ENCODE data around the gene RIMS4.

The RIMS4 gene

GRCh38 chr20:44728801-44729443 lies 81.4 kb downstream of the RIMS4 start:
- H3K4me1 ChIP-seq (ENCODE audit: control insufficient read depth, insufficient read depth, low read length, poor library complexity, severe bottlenecking), result peaks cover 7% of the 10 kb centered on the region
- no peaks in the 10 kb centered on the region for H3K36me3 ChIP-seq (ENCODE audit: control insufficient read depth, insufficient read depth, low read length)
- WGBS, 2 experiments (ENCODE audit: insufficient coverage in 2 of 2), result 27 to 37% methylated on average over 8 to 9 of the region's 9 CpGs
- no peak overlapping the region for H3K27ac ChIP-seq (ENCODE audit: low read depth, low read length, severe bottlenecking)
- H3K4me3 ChIP-seq (ENCODE audit: extremely low read depth, insufficient read depth, low read length, poor library complexity, severe bottlenecking), result no peak overlapping the region
- H3K9me3 ChIP-seq (ENCODE audit: control insufficient read depth, low read length), result no peaks in the 10 kb centered on the region

GRCh38 chr20:44727651-44728050 lies 82.7 kb downstream of the RIMS4 start:
- 82% methylated on average over 2 of the region's 2 CpGs; no CpG with 5 or more reads in 1 of the 2 experiments for WGBS, 2 experiments (ENCODE audit: insufficient coverage in 2 of 2)
- no peak overlapping the region for H3K4me3 ChIP-seq (ENCODE audit: extremely low read depth, insufficient read depth, low read length, poor library complexity, severe bottlenecking)
- peaks cover 2% of the 10 kb centered on the region for H3K4me1 ChIP-seq (ENCODE audit: control insufficient read depth, insufficient read depth, low read length, poor library complexity, severe bottlenecking)
- no peaks in the 10 kb centered on the region for H3K36me3 ChIP-seq (ENCODE audit: control insufficient read depth, insufficient read depth, low read length)
- no peaks in the 10 kb centered on the region for H3K9me3 ChIP-seq (ENCODE audit: control insufficient read depth, low read length)
- H3K27ac ChIP-seq (ENCODE audit: low read depth, low read length, severe bottlenecking), result no peak overlapping the region

DNA sequence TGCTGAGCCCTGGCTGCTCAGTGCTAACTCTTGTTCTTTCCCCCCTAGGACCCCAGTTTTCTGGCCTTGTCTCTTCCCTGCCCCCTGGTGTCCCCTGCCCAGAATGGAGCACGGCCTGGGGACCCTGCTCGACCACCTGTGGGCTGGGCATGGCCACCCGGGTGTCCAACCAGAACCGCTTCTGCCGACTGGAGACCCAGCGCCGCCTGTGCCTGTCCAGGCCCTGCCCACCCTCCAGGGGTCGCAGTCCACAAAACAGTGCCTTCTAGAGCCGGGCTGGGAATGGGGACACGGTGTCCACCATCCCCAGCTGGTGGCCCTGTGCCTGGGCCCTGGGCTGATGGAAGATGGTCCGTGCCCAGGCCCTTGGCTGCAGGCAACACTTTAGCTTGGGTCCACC lies 83.3 kb downstream of the RIMS4 start:
- WGBS, 2 experiments (ENCODE audit: insufficient coverage in 2 of 2), result 92% methylated on average over 11 of the region's 11 CpGs
- H3K4me3 ChIP-seq (ENCODE audit: extremely low read depth, insufficient read depth, low read length, poor library complexity, severe bottlenecking), result no peak overlapping the region
- H3K36me3 ChIP-seq (ENCODE audit: control insufficient read depth, insufficient read depth, low read length), result no peaks in the 10 kb centered on the region
- H3K9me3 ChIP-seq (ENCODE audit: control insufficient read depth, low read length), result no peaks in the 10 kb centered on the region
- no peak overlapping the region for H3K27ac ChIP-seq (ENCODE audit: low read depth, low read length, severe bottlenecking)
- peaks cover 2% of the 10 kb centered on the region for H3K4me1 ChIP-seq (ENCODE audit: control insufficient read depth, insufficient read depth, low read length, poor library complexity, severe bottlenecking)

- no peak overlapping the region for H3K4me3 ChIP-seq (ENCODE audit: extremely low read depth, insufficient read depth, low read length, poor library complexity, severe bottlenecking)
- H3K36me3 ChIP-seq (ENCODE audit: control insufficient read depth, insufficient read depth, low read length), result no peaks in the 10 kb centered on the region
- no peaks in the 10 kb centered on the region for H3K9me3 ChIP-seq (ENCODE audit: control insufficient read depth, low read length)
- 67 to 83% methylated on average over 1 to 4 of the region's 5 CpGs for WGBS, 2 experiments (ENCODE audit: insufficient coverage in 2 of 2)
- peaks cover 2% of the 10 kb centered on the region for H3K4me1 ChIP-seq (ENCODE audit: control insufficient read depth, insufficient read depth, low read length, poor library complexity, severe bottlenecking)
- no peak overlapping the region for H3K27ac ChIP-seq (ENCODE audit: low read depth, low read length, severe bottlenecking)
These were observed 84.5 kb downstream of the RIMS4 start for GRCh38 chr20:44725837-44726236.

DNA sequence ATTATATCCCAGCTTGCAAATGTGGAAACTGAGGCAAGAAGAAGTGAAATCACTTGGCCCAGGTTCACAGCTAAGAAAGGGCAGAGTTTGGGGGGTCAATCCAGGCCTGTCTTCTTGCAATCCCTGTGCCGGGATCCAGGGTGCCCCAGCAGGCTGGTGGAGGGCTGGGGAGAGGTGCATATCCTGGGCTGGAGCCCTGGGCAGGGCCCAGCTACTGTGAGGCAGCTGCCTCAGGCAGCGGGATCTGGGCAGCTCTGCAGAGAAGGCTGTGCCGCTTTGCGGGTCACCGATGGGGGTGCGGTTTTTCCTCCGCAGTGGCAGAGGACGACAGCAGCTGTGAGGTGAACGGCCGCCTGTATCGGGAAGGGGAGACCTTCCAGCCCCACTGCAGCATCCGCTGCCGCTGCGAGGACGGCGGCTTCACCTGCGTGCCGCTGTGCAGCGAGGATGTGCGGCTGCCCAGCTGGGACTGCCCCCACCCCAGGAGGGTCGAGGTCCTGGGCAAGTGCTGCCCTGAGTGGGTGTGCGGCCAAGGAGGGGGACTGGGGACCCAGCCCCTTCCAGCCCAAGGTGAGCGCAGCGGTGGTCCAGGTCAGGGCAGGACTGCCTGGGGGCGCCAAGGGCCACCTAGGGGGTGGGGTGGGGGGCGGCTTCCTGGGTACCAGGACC lies 85.8 kb downstream of the RIMS4 start:
- 90 to 93% methylated on average over 20 to 22 of the region's 26 CpGs for WGBS, 2 experiments (ENCODE audit: insufficient coverage in 2 of 2)
- Histone ChIP-seq H3K36me3 (ENCODE audit: control insufficient read depth, insufficient read depth, low read length) (no peaks in the 10 kb centered on the region), H3K4me3 (ENCODE audit: extremely low read depth, insufficient read depth, low read length, poor library complexity, severe bottlenecking) (no peak overlapping the region), H3K4me1 (ENCODE audit: control insufficient read depth, insufficient read depth, low read length, poor library complexity, severe bottlenecking) (peaks cover 2% of the 10 kb centered on the region), H3K27ac (ENCODE audit: low read depth, low read length, severe bottlenecking) (no peak overlapping the region), H3K9me3 (ENCODE audit: control insufficient read depth, low read length) (no peaks in the 10 kb centered on the region)

GRCh38 chr20:44723798-44724362 lies 86.5 kb downstream of the RIMS4 start:
- 98 to 99% methylated on average over 6 of the region's 9 CpGs for WGBS, 2 experiments (ENCODE audit: insufficient coverage in 2 of 2)
- H3K27ac ChIP-seq (ENCODE audit: low read depth, low read length, severe bottlenecking), result no peak overlapping the region

DNA sequence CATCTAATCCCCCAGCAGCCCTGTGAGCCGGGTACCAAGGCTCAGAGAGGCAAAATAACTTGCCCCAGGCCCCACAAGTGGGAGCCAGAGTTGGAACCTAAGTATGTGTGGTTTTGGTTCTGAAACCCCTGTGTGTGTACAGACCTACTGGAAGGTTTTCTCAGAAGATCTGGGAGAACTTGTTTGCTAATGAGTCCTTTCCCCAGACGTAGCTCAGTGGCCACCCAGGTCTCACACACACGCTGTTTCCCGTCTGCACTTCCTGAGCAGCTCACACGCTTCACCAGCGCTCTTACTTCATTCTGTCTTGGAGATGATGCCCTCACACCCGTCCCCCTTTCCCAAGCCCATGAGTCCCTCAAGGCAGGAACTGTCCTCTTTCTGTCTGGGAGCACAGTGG lies 87.0 kb downstream of the RIMS4 start:
- no peaks in the 10 kb centered on the region for H3K36me3 ChIP-seq (ENCODE audit: control insufficient read depth, insufficient read depth, low read length)
- H3K9me3 ChIP-seq (ENCODE audit: control insufficient read depth, low read length), result no peaks in the 10 kb centered on the region
- H3K4me3 ChIP-seq (ENCODE audit: extremely low read depth, insufficient read depth, low read length, poor library complexity, severe bottlenecking), result no peak overlapping the region
- H3K27ac ChIP-seq (ENCODE audit: low read depth, low read length, severe bottlenecking), result no peak overlapping the region
- WGBS, 2 experiments (ENCODE audit: insufficient coverage in 2 of 2), result 82 to 91% methylated on average over 5 to 6 of the region's 7 CpGs
- H3K4me1 ChIP-seq (ENCODE audit: control insufficient read depth, insufficient read depth, low read length, poor library complexity, severe bottlenecking), result peaks cover 2% of the 10 kb centered on the region

More at GRCh38 chr20:44723798-44724362, 86.5 kb downstream of the RIMS4 start:
- H3K36me3 ChIP-seq (ENCODE audit: control insufficient read depth, insufficient read depth, low read length), result no peaks in the 10 kb centered on the region
- H3K4me3 ChIP-seq (ENCODE audit: extremely low read depth, insufficient read depth, low read length, poor library complexity, severe bottlenecking), result no peak overlapping the region
- no peaks in the 10 kb centered on the region for H3K9me3 ChIP-seq (ENCODE audit: control insufficient read depth, low read length)
- peaks cover 2% of the 10 kb centered on the region for H3K4me1 ChIP-seq (ENCODE audit: control insufficient read depth, insufficient read depth, low read length, poor library complexity, severe bottlenecking)

- Histone ChIP-seq H3K9me3 (ENCODE audit: control insufficient read depth, low read length) (no peaks in the 10 kb centered on the region), H3K4me1 (ENCODE audit: control insufficient read depth, insufficient read depth, low read length, poor library complexity, severe bottlenecking) (peaks cover 2% of the 10 kb centered on the region), H3K27ac (ENCODE audit: low read depth, low read length, severe bottlenecking) (no peak overlapping the region), H3K36me3 (ENCODE audit: control insufficient read depth, insufficient read depth, low read length) (no peaks in the 10 kb centered on the region), H3K4me3 (ENCODE audit: extremely low read depth, insufficient read depth, low read length, poor library complexity, severe bottlenecking) (no peak overlapping the region)
- 79 to 100% methylated on average over 1 to 2 of the region's 2 CpGs for WGBS, 2 experiments (ENCODE audit: insufficient coverage in 2 of 2)
These were observed 87.4 kb downstream of the RIMS4 start for GRCh38 chr20:44722990-44723389.

DNA sequence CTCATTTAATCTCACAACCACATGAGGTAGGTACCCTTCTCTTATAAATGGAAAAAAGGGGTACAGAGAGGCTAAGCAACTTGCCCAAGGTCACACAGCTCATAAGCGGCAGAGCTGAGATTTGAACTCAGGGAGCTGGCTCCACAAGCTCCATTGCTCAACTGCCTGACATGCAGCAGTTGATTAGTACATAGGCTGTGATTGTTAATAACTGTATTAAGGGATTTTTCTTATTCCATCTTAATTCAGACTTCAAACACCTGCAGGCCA lies 88.6 kb downstream of the RIMS4 start:
- no peaks in the 10 kb centered on the region for H3K36me3 ChIP-seq (ENCODE audit: control insufficient read depth, insufficient read depth, low read length)

DNA sequence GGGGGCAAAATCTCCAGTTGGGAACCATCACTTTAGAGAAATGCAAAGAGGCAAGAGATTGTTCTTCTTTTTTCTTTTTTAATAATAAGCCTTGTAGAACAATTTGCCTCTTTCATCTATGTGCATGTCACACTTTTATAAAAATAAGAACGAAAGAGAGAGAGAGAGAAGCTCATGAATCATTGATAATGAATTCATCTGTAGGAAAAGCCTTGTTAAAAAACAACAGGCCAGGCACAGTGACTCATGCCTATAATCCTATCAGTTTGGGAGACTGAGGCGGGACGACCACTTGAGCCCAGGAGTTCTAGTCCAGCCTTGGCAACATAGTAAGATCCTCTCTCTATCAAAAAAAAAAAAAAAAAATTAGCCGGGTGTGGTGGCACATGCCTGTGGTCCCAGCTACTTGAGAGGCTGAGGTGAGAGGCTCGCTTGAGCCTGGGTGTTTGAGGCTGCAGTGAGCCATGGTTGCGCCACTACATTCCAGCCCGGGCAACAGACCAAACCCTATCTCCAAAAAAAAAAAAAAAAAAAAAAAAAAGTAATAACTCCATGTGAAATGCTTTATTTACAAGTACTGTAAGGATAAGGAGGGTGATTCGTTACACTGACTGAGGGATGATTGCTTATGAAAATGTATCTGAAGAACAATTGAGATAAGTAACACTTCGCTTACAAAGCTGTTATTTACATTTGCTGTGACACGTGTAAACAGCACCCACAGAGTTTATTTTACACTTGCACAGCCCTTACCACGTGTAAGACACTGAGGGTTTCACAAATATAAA lies 89.2 kb downstream of the RIMS4 start:
- Histone ChIP-seq H3K4me3 (ENCODE audit: extremely low read depth, insufficient read depth, low read length, poor library complexity, severe bottlenecking) (no peak overlapping the region), H3K4me1 (ENCODE audit: control insufficient read depth, insufficient read depth, low read length, poor library complexity, severe bottlenecking) (peaks cover 2% of the 10 kb centered on the region), H3K27ac (ENCODE audit: low read depth, low read length, severe bottlenecking) (peak overlapping the region; percentile 31), H3K36me3 (ENCODE audit: control insufficient read depth, insufficient read depth, low read length) (no peaks in the 10 kb centered on the region), H3K9me3 (ENCODE audit: control insufficient read depth, low read length) (no peaks in the 10 kb centered on the region)
- WGBS, 2 experiments (ENCODE audit: insufficient coverage in 2 of 2), result 81 to 100% methylated on average over 4 of the region's 11 CpGs

More for the DNA sequence above, 88.6 kb downstream of the RIMS4 start:
- no peak overlapping the region for H3K27ac ChIP-seq (ENCODE audit: low read depth, low read length, severe bottlenecking)
- 100% methylated on average over 1 of the region's 1 CpG for WGBS, 2 experiments (ENCODE audit: insufficient coverage in 2 of 2)
- peaks cover 2% of the 10 kb centered on the region for H3K4me1 ChIP-seq (ENCODE audit: control insufficient read depth, insufficient read depth, low read length, poor library complexity, severe bottlenecking)
- H3K9me3 ChIP-seq (ENCODE audit: control insufficient read depth, low read length), result no peaks in the 10 kb centered on the region
- no peak overlapping the region for H3K4me3 ChIP-seq (ENCODE audit: extremely low read depth, insufficient read depth, low read length, poor library complexity, severe bottlenecking)
